ENCODE data around the gene HEXIM2.

DNA sequence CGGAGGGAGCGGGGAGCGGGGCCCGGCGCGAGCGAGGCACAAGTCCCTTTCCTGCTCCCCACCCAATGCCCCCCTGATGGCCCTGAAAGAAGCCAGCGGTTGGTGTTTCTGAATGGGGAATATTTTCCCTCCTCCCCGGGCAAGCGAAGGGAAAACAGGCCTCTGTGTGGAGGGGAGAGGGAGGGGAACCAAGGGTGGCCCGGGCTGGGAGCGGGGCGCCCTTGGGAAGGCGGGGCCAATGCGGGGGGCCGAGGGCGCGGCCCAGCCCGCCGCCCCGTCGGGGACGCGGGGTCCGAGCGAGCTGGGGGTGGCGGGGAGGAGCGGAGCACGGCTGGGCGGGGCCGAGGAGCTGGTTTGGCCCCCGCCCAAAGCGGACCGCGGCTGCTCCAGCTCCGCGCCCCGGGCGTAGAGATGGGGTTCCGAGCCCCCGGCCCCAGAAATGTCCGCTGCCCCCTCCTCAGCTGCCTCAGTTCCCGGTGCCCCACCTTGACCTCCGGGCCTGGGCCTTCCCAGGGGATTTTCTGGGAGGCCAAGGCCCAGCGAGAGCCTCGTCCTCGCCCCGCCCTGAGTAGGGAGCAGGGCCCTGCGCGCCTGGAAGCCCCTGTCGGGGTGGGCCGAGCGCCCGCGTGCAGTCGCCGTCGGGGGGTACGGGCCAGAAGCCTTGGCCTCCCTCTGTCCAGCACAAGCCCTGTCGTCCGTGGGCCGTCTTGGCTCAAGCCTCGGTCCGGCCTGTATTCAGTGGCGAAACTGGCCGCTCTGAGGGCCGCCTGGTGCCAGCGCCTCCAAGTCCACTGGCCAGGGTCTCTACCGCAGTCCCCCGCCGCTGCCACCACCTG, 17.3 kb upstream of the HEXIM2 start:
- TF ChIP-seq POLR2A (IDR thresholded peaks at IDR 0.05; ENCODE audit: low read depth, low read length), result no peak
- no peak; the same call in 1 of the 2 replicates for TF ChIP-seq POLR2AphosphoS5 (IDR thresholded peaks at IDR 0.05; ENCODE audit: low read depth, low read length)
- no peak for TF ChIP-seq TAF1 (IDR thresholded peaks at IDR 0.05; ENCODE audit: low read depth, low read length)
